GM21367 (cell line): Measurements from ENCODE around the gene HMX1.

ENCODE experiments used
- ATAC-seq: cut with Tn5 transposase; IDR thresholded peaks from one replicate; pipeline ENCODE4 v1.9.1; 2021; ENCODE audit not compliant: unreplicated experiment

HMX1 gene

GRCh38 chr4:8910100-8910821 lies 38.6 kb upstream of the HMX1 start:
- no peak for ATAC-seq

GRCh38 chr4:8909548-8909947 lies 37.9 kb upstream of the HMX1 start:
- no peak for ATAC-seq

GRCh38 chr4:8908206-8908893 lies 36.7 kb upstream of the HMX1 start:
- ATAC-seq, result no peak

DNA sequence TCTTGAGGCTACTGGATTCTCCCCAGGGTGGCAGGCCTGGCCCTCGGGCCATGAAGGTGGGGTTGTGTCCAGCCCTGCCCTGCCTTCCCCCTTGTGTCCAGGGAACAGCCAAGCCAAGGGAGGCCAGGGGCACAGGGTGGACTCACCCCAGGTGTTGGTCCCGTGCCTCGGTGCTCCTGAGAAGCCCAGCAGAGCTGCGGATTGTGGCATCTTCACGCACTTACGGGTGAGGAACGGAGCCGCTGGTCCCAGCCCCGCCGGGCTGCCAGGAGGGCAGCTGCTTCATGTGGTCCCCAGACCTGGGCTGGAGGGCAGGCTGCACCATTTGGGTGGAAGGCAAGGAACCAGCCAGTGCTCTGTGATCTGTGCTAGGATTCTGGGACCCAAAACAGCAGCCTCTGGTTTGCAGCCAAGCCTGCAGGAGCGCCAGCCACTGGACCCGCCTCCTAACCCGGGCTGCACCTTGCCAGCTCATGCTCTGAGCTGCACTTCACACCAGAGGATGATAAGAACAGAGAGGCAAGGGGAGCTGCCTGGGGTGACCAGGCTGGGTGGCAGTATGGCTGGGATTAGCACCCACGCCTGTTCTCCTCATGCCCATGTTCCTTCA lies 36.1 kb upstream of the HMX1 start:
- no peak for ATAC-seq

GRCh38 chr4:8906991-8907595 lies 35.5 kb upstream of the HMX1 start:
- ATAC-seq, result no peak

DNA sequence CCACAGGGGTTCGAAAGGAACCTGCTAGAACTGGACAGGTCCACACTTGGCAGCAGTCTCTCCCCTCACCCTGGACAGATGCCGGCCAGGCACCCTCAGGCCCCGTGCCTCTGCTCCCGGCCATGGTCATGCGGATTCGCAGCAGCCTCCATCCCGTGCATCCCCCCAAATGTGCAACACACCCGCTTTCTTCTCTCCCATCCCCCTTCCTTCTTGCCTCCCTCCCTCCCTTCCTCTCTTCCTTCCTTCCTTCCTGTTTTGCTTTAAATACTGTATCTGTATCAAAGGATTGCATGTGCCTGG lies 35.0 kb upstream of the HMX1 start:
- ATAC-seq, result no peak

DNA sequence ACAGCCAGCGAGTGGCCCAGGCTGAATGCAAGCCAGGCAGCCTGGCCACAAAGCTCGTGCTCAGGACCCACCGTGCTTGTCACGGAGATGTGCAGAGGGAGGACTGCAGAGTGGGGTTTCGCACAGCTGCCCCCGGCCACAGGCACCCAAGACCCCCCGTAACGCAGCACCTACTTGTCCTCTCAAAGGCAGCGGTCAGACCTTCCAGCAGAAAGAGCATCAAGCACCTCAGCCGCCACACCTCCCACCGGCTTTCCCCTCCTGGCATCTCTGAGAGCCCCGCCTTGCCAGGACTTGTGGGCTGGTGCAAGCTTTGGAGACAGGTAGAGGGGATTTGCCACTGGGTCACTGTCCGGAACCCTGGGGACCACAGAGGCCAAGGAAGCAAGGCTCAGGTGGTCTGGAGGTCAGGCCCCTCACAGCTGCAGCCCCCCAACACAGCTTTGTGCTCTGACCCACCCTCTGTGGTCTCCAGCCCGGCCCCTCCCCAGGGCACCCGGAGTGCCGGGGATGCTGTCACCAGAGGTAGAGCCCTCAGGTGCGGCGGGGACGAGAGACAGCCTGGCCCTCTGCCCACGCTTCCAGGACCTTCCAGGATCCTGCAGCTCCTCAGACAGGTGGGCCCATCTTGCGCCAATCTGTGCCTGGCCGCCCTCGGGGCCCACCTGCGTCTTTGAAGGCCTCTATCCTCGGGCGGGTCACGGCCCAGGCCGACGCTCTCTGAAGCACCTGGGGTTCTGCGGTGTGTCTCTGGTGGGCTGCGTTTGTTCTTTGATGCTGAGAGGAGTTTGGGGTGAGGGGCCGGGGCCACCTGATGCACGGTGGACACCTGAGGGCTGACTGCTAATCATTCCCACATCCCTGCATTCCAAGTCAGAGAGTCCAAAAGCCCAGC lies 34.4 kb upstream of the HMX1 start:
- no peak for ATAC-seq

DNA sequence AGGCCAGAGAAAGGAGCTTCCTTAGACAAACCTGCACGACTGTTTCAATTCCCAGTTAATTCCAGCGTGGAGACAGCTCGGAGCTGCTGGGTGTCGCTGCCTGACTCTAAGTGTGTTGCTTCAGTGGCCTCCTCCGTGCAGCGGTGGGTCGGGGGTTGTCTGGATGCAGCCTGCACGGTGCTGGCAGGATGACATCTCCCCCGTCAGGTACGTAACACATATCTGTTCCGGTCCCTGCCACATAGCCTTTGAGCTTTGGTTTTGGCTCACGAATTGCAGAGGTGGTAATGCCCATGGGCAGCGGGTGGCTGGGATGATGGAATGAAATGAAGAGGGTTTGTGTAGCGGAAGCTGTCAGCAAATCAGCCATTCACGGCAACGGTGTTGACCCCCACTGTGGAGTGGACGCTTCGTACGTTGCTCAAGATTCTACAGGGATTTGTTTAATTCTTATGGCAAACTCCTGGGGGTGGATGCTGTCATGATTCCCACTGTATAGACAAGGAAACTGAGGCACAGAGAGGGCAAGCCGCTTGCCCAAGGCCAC lies 33.7 kb upstream of the HMX1 start:
- no peak for ATAC-seq

DNA sequence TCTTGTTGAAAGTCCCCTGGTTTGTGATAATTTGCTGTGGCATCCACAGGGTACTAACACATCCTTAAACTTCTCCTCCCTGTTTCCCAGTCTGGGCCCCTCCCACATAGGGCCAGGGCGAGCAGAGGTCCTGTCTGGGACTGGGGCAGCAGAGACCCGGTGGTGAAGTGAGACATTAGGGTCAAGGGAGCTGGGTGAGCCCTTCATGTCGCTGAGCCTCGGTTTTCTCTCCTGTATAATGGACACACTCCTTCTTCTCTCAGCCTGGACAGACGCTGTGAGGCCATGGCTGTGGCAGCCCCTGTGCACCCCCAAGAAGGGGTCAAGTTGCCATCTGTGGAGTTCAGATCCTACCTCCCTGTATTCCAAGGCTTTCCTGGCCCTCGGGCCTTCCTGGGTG lies 33.0 kb upstream of the HMX1 start:
- ATAC-seq, result no peak

- no peak for ATAC-seq
These were observed 32.4 kb upstream of the HMX1 start for GRCh38 chr4:8904041-8904501.

- ATAC-seq, result no peak
These were observed 29.7 kb upstream of the HMX1 start for GRCh38 chr4:8901335-8901734.

- no peak for ATAC-seq
These were observed 28.9 kb upstream of the HMX1 start for GRCh38 chr4:8900588-8900987.

DNA sequence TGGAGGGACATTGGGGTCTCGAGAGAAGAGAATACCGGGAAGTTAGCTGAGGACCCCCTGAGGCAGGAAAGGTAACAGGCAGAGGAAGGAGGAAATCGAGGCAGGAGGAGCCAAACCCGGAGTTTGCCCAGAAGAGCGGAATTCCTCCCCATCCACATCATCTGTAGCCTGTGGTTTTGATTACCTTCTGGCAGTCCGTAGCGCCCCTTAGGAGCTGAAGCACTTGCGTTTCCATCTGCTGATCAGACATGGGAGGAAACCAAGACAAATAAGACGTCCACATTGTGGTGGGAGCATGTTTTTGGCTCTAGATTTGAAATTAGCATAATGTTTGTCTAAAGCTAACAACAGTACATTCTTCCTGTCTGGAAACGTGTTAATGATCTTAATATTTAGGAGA lies 26.8 kb upstream of the HMX1 start:
- no peak for ATAC-seq

GRCh38 chr4:8897251-8898167 lies 25.9 kb upstream of the HMX1 start:
- ATAC-seq, result no peak

DNA sequence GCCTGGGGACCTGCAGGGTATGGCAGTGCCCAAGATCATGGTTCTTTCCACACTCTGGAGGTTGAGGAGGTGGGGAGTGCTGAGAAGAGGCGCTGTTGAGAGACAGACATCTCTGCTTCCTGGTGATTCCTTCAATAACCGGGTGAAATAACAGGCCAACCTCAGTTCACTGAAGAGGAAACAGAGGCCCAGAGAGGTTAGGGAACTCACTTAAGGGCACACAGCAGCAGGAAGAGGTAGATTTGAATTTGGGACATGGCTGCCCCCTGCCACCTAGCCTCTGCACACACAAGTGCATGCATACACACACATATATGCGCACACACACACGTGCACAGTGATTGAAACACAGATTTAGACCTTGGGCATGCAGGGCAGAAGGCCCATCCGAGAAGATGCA lies 24.9 kb upstream of the HMX1 start:
- no peak for ATAC-seq

DNA sequence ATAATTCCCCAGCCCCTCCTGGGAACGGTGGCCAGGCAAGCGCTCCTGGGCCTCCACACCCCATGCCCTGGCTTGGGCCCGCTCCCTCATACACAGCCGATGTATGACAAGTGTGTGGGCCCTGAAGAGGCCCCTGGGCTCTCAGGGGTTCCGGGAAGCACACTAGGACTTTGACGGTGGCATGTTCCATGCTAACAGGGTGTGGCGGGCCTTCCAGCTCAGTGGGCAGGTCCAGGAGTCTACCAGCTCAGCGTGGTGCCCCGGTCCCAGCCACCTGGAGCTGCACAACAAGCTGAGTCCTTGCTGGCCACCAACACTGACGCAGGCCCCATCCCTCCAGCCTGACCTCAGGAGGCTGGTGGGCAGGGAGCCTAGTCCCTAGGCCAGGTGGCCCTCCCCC lies 24.4 kb upstream of the HMX1 start:
- no peak for ATAC-seq

DNA sequence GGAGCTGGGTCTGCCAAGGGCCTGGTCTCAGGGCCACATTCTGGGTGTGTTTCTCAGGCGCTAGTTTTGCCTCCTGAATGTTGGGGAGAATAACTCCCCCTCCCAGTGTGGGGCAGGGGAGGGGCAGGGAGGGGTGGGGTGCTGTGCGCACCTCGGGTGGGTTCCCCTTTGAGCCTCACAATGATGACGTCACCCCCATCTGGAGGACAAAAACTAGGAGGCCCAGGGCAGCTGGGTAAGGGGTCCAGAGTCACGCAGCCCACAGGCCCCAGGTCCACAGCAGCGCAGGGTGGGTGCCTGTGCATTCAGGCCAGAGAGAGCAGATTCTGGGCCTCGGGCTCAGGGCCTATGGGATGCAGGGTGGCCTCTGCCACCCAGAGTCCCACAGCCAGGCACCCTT lies 23.7 kb upstream of the HMX1 start:
- ATAC-seq, result no peak

- ATAC-seq, result no peak
These were observed 22.8 kb upstream of the HMX1 start for GRCh38 chr4:8894424-8894816.

- ATAC-seq, result no peak
These were observed 22.2 kb upstream of the HMX1 start for GRCh38 chr4:8893624-8894423.
